ENCODE results near the gene PTPRH.

- TF ChIP-seq POLR2A (IDR thresholded peaks at IDR 0.05) = no peak
- no peak for TF ChIP-seq CTCF (IDR thresholded peaks at IDR 0.05)
- TF ChIP-seq EP300 (IDR thresholded peaks at IDR 0.05) = no peak
Observed at GRCh38 chr19:55226788-55227187, 17.5 kb upstream of the PTPRH start.

Data from gastroesophageal sphincter (tissue), 3 donors.